ENCODE measurements around the gene PPP5C.

PPP5C gene

GRCh38 chr19:46337487-46337886 lies 9.4 kb upstream of the PPP5C start:
- no peak for DNase-seq

GRCh38 chr19:46339446-46339845 lies 7.4 kb upstream of the PPP5C start:
- no peak for DNase-seq

- no peak for DNase-seq
Observed at GRCh38 chr19:46340051-46340659, 6.7 kb upstream of the PPP5C start.

- DNase-seq: no peak
Observed at GRCh38 chr19:46341937-46342336, 5.0 kb upstream of the PPP5C start.

- DNase-seq: no peak
Observed at GRCh38 chr19:46344363-46344762, 2.5 kb upstream of the PPP5C start.

- DNase-seq: no peak
Observed at GRCh38 chr19:46345157-46345556, 1.7 kb upstream of the PPP5C start.

- DNase-seq: no peak
Observed at GRCh38 chr19:46347572-46347883, 641 bp downstream of the PPP5C start.

- no peak for DNase-seq
Observed at GRCh38 chr19:46347985-46348384, 1.1 kb downstream of the PPP5C start.

- no peak for DNase-seq
Observed at GRCh38 chr19:46349311-46349993, 2.6 kb downstream of the PPP5C start.

GRCh38 chr19:46350029-46350757 lies 3.3 kb downstream of the PPP5C start:
- DNase-seq: no peak

- DNase-seq: no peak
Observed at GRCh38 chr19:46350758-46351159, 3.9 kb downstream of the PPP5C start.

GRCh38 chr19:46351241-46352041 lies 4.6 kb downstream of the PPP5C start:
- DNase-seq: no peak

- no peak for DNase-seq
Observed at GRCh38 chr19:46353730-46354528, 7.0 kb downstream of the PPP5C start.

- DNase-seq: no peak
Observed at GRCh38 chr19:46355234-46356148, 8.6 kb downstream of the PPP5C start.

GRCh38 chr19:46356149-46357055 lies 9.5 kb downstream of the PPP5C start:
- DNase-seq: no peak

GRCh38 chr19:46357846-46358583 lies 11.1 kb downstream of the PPP5C start:
- no peak for DNase-seq

- no peak for DNase-seq
Observed at GRCh38 chr19:46361915-46362314, 15.0 kb downstream of the PPP5C start.

GRCh38 chr19:46364359-46364758 lies 17.5 kb downstream of the PPP5C start:
- no peak for DNase-seq

GRCh38 chr19:46365561-46365960 lies 18.7 kb downstream of the PPP5C start:
- no peak for DNase-seq

All from DMS153 (cell line).